HFFc6 (cell line): ENCODE data around the gene PLCXD1. TPM values are rescaled to one million over a fixed set of nuclear protein-coding genes. Genes with fewer than 3 reads are reported as not detected.
"Not testable (repeated sequence)": the region's sequence is repeated elsewhere in the genome, so short reads cannot be mapped to it uniquely, and the experiment has no call there.

Source experiments
- DNase-seq: peaks from one replicate; pipeline ENCODE4 v3.0.0-alpha.2; 2018
- H3K27ac Mint-ChIP-seq: 2 replicates; pipeline ENCODE4 v1.8.0; 2020; ENCODE audit warnings: mild to moderate bottlenecking, mixed read lengths
- H3K27me3 Mint-ChIP-seq: 2 replicates; pipeline ENCODE4 v1.8.0; 2021; ENCODE audit warnings: mild to moderate bottlenecking, moderate library complexity, mixed read lengths; ENCODE audit not compliant: insufficient read depth
- H3K36me3 Mint-ChIP-seq: 2 replicates; pipeline ENCODE4 v1.8.0; 2021; ENCODE audit warnings: low read depth, mixed read lengths
- H3K4me1 Mint-ChIP-seq: 2 replicates; pipeline ENCODE4 v1.8.0; 2020; ENCODE audit warnings: low read depth, mixed read lengths
- H3K4me3 Mint-ChIP-seq: 2 replicates; pipeline ENCODE4 v1.8.0; 2020; ENCODE audit warnings: mild to moderate bottlenecking, moderate library complexity, mixed read lengths
- H3K9me3 Mint-ChIP-seq: 2 replicates; pipeline ENCODE4 v1.8.0; 2020; ENCODE audit warnings: mild to moderate bottlenecking, mixed read lengths
- CTCF ChIP-seq: fragments of 200-600 bp; sonication (generic); IDR thresholded peaks from 2 replicates; pipeline ENCODE4 v1.5.0; 2021; ENCODE audit warnings: antibody characterized with exemption, mild to moderate bottlenecking
- total RNA-seq, 6 experiments: library from RNA; stranded (reverse); fragmentation: NEBNext Ultra II Directional; extraction: Animal tissue kit (Norgen Biotek cat#: 25700); gene quantifications; 2 replicates in 1 of 6; 3 replicates in 5 of 6; pipeline ENCODE4 v1.2.3, GENCODE V29; 2021

PLCXD1 gene
- total RNA-seq, 6 experiments from 2014 or later: 23.4 to 30.6 (median 25.0) TPM

GRCh38 chrX:302975-303374 lies 21.8 kb downstream of the PLCXD1 start:
- no peaks in the 10 kb centered on the region for H3K4me1 Mint-ChIP-seq
- DNase-seq: no peak
- no peak overlapping the region for H3K27ac Mint-ChIP-seq
- H3K4me3 Mint-ChIP-seq: no peak overlapping the region
- no peak for TF ChIP-seq CTCF
- H3K36me3 Mint-ChIP-seq: peaks cover 33% of the 10 kb centered on the region
- H3K27me3 Mint-ChIP-seq: peaks cover 2% of the 10 kb centered on the region; the same call in 1 of the 2 replicates
- no peaks in the 10 kb centered on the region; the same call in 1 of the 2 replicates for H3K9me3 Mint-ChIP-seq

- not testable (repeated sequence) for H3K4me1 Mint-ChIP-seq
Measured at GRCh38 chrX:305781-306613, 24.8 kb downstream of the PLCXD1 start.

GRCh38 chrX:306614-307251 lies 25.6 kb downstream of the PLCXD1 start:
- not testable (repeated sequence) for H3K4me1 Mint-ChIP-seq, H3K27ac Mint-ChIP-seq, H3K27me3 Mint-ChIP-seq, DNase-seq, H3K4me3 Mint-ChIP-seq, H3K9me3 Mint-ChIP-seq
- H3K36me3 Mint-ChIP-seq: peaks cover 26% of the 10 kb centered on the region

More at GRCh38 chrX:305781-306613, 24.8 kb downstream of the PLCXD1 start:
- not testable (repeated sequence) for H3K4me3 Mint-ChIP-seq, H3K27me3 Mint-ChIP-seq, DNase-seq, H3K27ac Mint-ChIP-seq, H3K9me3 Mint-ChIP-seq
- H3K36me3 Mint-ChIP-seq: peaks cover 28% of the 10 kb centered on the region

- no peak for TF ChIP-seq CTCF
- no peak for DNase-seq
- no peak overlapping the region for H3K27ac Mint-ChIP-seq
- peaks cover 24% of the 10 kb centered on the region for H3K36me3 Mint-ChIP-seq
- no peaks in the 10 kb centered on the region; the same call in 1 of the 2 replicates for H3K9me3 Mint-ChIP-seq
- no peak overlapping the region for H3K4me3 Mint-ChIP-seq
- no peaks in the 10 kb centered on the region for H3K4me1 Mint-ChIP-seq
- 0 out of 2 replicates have a peak, but pooled peaks cover 2% of the 10 kb centered on the region for H3K27me3 Mint-ChIP-seq
Measured at GRCh38 chrX:307261-308111, 26.3 kb downstream of the PLCXD1 start.

GRCh38 chrX:308821-309520 lies 27.8 kb downstream of the PLCXD1 start:
- H3K27ac Mint-ChIP-seq: no peak overlapping the region
- no peak for TF ChIP-seq CTCF
- H3K4me3 Mint-ChIP-seq: no peak overlapping the region
- DNase-seq: no peak
- H3K9me3 Mint-ChIP-seq: no peaks in the 10 kb centered on the region
- H3K4me1 Mint-ChIP-seq: no peaks in the 10 kb centered on the region
- 0 out of 2 replicates have a peak, but pooled peaks cover 2% of the 10 kb centered on the region for H3K27me3 Mint-ChIP-seq
- H3K36me3 Mint-ChIP-seq: peaks cover 25% of the 10 kb centered on the region

- H3K27me3 Mint-ChIP-seq: no peaks in the 10 kb centered on the region
- H3K4me3 Mint-ChIP-seq: no peak overlapping the region
- TF ChIP-seq CTCF: no peak
- H3K9me3 Mint-ChIP-seq: no peaks in the 10 kb centered on the region
- no peak for DNase-seq
- H3K4me1 Mint-ChIP-seq: no peaks in the 10 kb centered on the region
- H3K27ac Mint-ChIP-seq: no peak overlapping the region
- peaks cover 20% of the 10 kb centered on the region for H3K36me3 Mint-ChIP-seq
Measured at GRCh38 chrX:310621-311155, 29.5 kb downstream of the PLCXD1 start.
